Head of caudate nucleus (tissue), 42 donors: ENCODE measurements around the gene TICAM1.
"Not testable (repeated sequence)": the region's sequence is repeated elsewhere in the genome, so short reads cannot be mapped to it uniquely, and the experiment has no call there.

Experiments used
- DNase-seq, 42 donors: peaks; one replicate each; pipeline versions ENCODE4 v3.0.0 to v3.0.0-alpha.2; 2020 to 2021; ENCODE audit warnings: mixed read lengths in 7 of 42
- intact Hi-C: fragments of 100-400 bp; cut with DNase I; formaldehyde crosslinking; loops from one replicate; pipeline ENCODE4 v1.15.0; 2022

Gene TICAM1

DNA sequence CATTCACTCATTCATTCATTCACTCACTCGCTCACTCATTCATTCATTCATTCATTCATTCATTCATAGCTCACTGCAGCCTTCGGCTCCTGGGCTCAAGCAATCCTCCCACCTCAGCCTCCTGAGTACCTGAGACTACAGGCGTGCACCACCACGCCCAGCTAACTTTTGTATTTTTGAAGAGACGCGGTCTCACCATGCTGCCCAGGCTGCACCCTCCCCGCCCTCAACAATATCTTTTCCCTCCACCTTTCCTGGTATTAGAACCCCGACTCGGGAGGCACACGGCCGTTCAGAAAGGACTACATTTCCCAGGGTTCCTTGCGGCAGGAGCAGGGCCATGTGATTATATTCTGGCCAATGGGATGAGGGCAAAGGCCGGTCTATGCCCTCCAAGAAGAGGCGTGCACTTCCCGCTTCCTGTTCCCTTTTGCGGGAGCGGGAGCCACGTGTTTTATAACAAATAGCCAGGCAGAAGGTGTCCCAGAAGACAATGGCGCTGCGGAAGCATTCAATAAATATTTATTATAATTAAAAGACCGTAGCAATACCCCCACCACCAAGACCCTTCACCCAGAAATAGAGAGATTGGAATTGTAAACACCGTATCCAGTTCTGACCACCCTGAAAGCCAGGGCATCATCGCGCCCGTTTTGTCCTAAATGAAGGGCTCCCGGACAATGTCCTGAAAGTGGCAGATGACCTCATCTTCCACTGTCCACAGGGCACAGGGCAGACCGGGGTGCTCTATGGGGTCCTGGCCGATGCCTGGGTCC is 15.9 kb downstream of the TICAM1 start:
- peak; percentile 86 to 98 (median 95) for DNase-seq
- intact Hi-C loops, result loop anchor here (5.0 kb wide), 1 partner anchor 97 kb away; no protein-coding TSS in a partner anchor

DNA sequence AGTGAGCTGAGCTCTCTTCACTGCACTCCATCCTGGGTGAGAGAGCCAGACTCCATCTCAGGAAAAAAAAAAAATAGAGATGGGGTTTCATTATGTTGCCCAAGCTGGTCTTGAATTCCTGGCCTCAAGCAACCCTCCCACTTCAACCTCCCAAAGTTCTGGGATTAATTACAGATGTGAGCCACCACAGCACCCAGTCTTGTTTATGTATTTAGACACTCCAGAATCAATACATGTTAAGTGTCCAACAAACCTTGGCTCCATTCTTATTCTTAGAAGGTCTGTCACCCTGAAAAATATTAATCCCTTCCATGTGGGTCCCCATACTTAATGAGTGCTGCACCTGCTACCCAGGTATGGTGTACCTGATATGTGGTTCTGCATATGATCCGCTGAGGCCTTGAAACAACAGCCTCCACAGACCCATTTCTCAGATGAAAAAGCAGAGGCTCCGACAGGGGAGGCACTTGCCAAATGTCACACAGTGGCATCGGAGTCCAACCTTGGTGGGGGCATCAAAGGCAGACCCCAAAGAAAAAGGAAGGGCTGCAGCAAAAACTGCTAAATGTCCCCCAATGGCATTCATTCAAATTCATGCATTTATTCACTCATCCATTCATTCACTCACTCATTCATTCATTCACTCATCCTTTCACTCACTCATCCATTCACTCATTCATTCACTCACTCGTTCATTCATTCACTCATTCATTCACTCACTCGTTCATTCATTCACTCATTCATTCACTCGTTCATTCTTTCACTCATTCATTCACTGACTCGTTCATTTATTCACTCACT is 16.7 kb downstream of the TICAM1 start:
- intact Hi-C loops, result loop anchor here (5.0 kb wide), 2 partner anchors 97 to 212 kb away; no protein-coding TSS in a partner anchor
- no peak for DNase-seq

DNA sequence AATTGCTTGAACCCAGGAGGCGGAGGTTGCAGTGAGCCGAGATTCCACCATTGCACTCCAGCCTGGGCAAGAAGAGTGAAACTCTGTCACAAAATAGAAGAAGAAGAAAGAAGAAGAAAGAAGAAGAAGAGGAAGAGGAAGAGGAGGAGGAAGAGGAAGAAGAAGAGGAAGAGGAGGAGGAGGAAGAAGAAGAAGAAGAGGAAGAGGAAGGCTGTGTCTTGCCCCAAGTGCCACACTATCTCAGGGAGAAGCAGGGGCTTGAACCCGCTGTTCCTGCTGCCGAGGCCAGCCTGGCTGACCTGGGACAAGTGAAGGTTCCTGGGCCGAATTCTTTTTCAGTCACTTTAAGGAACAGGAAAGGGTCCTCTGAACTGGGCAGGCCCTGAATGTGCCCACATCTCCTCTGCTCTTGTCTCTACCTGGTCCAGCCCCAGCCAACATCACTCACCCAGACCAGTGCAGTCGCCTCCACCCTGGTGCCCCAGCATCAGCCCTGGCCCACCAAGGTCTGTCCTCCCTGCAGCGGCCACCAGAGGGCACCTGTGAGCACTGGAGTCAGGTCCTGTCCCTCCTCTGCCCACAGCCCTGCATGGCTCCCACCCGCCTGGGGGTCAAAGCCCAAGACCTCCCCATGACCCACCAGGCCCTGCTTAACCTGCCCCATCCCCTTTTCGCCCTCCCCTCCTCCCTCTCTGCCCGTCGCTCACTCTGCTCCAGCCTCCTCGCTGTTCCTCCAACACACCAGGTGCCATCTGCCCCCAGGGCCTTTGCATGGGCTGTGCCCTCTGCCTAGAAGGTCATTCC is 20.0 kb downstream of the TICAM1 start:
- intact Hi-C loops, result loop anchor here (5.0 kb wide), 1 partner anchor 216 kb away; no protein-coding TSS in a partner anchor
- peak; percentile 32 to 93 (median 80) for DNase-seq

DNA sequence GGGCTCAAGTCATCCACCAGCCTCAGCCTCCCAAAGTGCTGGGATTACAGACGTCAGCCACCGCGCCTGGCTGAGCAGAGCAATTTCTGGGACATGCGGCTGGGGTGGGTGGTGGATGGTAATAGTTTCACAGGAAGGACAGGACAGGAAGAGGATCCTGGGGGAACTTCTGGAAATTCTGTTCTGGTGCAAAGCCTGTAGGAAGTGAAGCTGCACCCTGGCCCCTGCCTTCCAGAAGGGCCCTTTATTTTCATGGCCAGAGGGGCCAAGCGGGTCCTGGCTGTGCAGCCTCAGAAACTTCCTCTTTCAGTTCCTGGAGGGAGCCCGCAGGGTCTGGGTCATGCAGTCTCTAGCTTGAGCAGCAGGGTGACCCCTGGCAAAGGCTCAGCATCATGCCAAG is 24.3 kb downstream of the TICAM1 start:
- intact Hi-C loops, result no loop called here
- peak in 31 of 42 donors; percentile 35 to 76 (median 54) for DNase-seq

DNA sequence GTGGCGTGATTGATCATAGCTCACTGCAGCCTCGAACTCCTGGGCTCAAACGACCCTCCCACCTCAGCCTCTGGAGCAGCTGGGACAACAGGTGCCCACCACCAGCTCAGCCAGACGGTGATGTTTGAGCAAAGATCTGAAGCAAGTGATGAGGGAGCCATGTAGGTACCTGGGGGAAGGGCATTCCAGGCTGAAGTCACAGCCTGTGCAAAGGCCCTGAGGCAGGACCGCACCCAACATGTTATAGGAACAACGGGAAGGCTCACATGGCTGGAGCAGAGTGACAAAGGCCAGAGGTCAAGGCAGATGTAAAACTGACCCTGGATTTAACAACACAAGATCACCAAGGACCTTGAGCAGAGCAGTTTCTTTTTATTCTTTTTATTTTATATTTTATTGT is 25.1 kb downstream of the TICAM1 start:
- intact Hi-C loops, result no loop called here
- DNase-seq, result no peak

DNA sequence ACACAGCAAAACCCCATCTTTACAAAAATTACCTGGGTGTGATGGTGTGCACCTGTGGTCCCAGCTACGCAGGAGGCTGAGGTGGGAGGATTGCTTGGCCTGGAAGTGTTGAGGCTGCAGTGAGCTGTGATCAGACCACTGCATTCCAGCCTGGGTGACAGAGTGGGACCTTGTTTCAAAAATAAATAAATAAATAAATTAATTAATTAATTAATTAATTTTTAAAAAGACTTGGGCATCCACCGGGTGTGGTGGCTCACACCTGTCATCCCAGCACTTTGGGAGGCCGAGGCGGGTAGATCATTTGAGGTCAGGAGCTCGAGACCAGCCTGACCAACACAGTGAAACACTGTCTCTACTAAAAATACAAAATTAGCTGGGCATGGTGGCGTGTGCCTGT is 26.4 kb downstream of the TICAM1 start:
- intact Hi-C loops, result not testable (repeated sequence)

DNA sequence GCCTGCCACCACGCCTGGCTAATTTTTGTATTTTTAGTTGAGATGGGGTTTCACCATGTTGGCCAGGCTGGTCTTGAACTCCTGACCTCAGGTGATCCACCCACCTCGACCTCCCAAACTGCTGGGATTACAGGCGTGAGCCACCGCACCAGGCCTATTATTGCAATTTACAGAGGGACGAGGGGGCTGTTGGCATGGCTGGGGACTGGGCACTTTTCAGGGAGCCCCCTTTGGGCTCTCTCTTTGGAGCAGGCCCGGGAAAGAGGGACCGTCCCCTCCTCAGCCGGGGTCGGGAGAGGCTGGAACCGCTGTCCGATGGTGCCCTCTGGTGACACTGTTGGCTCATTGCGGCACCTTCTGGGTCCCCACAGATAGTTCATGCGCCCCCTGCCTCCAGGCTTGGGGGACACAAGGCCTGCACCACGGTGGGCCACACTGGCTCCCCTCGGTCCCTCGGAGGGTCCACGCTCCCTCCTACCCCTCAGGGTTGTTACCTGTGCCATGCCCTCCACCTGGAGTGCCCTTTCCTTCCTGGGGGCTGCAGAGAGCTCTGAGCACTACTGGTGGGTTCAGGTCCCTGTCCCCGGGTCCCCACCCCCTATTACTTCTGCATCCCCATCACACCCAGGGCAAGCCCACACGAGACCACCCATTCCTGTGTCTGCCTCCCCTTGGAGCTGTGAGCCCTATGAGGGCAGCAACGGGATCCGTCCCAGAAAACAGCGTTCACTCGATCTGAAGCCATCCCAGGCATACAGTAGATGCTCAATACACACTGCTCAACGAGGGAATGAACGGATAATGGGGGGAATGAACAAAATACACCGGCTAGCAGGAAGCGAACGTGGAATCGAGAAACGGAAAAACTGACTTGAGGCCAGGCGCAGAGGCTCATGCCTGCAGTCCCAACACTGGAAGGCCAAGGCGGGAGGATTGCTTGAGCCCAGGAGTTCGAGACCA is 27.5 kb downstream of the TICAM1 start:
- DNase-seq, result peak in 39 of 42 donors; percentile 43 to 82 (median 65)

More for the DNA sequence above, 26.4 kb downstream of the TICAM1 start:
- not testable (repeated sequence) for DNase-seq

DNA sequence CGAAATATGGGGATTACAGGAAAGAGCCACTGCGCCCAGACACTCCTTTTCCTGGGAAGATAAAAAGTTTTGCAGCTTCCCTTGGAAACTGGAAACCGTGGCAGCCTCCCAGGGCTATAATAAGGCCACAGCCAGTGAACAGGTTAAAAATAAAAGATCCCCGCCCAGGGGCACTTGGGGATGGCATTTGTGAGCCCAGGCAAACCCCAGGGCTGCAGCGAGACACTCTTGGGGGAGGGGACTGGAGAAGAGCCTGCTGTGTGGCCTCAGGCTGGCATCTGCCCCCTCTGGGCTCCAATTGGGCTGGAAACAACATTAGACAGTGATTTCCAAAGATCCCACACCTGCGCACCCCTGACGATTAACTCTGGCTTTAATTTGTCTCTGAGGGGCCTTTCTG is 28.8 kb downstream of the TICAM1 start:
- no peak for DNase-seq
- intact Hi-C loops, result no loop called here

More for the DNA sequence above, 27.5 kb downstream of the TICAM1 start:
- intact Hi-C loops, result no loop called here

DNA sequence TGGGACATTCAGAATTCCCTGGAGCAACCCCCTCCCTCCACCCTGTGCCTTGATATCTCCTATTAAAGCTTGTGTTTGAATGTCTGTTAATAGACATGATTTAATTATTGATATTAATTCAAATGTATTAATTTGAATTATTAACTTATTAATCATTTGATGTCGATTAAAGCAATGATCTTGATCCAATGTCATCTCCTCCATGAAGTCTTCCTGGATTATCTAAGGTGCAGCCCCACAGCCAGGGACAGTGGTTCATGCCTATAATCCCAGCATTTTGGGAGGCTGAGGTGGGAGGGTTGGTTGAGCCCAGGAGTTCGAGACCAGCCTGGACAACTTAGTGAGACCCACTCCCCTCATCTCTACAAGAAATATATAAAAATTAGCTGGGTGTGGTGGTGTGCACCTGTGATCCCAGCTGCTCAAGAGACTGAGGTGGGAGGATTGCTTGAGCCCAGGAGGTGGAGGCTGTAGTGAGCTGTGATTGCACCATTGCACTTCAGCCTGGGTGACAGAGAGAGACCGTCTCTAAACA is 30.4 kb downstream of the TICAM1 start:
- intact Hi-C loops, result no loop called here
- DNase-seq, result no peak

DNA sequence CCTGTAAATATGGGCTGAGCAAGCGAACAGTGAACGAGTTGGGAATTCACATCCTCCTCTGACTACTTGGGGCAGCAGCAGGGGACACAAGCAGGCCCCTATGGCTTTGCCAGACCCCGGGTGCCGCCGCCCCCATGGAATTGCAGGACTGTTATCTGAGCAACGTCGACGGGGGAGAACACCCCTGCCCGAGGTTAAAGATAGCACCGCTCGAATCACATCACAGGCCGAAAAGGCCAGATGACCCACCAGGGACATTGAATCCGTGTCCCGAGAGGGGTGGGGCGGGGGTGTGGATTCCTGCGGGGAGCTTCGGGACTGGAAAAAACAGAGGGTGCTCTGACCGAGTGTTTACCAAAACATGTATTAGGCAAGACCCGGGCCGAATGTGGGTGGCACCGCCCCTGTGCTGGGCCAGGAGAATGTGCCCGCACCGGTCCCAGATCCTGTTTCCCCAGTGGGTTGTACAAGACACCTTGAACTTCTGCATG is 30.9 kb downstream of the TICAM1 start:
- no peak for DNase-seq
- intact Hi-C loops, result no loop called here

DNA sequence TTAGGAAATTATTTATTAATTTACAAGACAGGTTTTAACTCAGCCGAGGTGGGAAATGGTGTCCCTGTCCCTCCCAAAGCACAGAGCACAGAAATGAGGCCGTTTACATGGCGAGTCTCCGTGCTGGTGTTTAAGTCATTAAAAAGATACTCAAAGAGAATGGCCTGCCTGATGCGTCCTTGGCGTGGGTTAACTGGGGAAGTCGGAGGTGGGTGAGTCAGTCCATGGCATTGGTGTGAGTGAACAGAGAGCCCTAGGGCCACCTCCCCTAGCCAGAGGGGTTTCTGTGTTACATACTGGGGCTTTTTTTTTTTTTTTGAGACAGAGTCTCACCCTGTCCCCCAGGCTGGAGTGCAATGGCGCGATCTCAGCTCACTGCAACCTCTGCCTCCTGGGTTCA is 36.1 kb downstream of the TICAM1 start:
- intact Hi-C loops, result no loop called here
- DNase-seq, result no peak

DNA sequence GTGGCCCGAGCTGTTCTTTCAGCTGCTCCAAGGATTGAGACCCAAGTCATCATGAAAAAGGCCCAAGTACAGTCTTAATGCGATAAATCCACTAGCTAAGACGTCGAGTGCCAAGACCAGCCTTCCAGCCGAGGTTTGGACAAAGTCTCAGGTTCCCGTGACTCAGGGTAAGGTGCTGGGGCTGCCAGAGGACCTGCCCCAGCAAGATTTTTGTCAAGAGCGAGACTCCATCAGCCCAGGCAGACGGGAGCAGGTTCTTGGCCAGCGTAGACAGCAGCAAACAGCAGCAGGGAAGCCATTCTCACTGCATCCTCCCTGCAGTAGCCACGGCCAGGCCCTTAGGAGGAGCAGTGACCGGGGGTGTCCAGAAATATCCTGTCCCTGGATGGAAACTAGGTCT is 36.5 kb downstream of the TICAM1 start:
- intact Hi-C loops, result no loop called here
- no peak for DNase-seq

DNA sequence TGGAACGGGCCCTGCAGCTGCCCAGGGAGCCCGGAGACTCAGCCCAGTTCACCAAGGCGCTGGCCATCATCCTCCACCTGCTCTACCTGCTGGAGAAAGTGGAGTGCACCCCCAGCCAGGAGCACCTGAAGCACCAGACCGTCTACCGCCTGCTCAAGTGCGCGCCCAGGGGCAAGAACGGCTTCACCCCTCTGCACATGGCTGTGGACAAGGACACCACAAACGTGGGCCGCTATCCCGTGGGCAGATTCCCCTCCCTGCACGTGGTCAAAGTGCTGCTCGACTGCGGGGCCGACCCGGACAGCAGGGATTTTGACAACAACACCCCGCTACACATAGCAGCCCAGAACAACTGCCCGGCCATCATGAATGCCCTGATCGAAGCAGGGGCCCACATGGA is 38.2 kb downstream of the TICAM1 start:
- DNase-seq, intact Hi-C loops: not testable (repeated sequence)

DNA sequence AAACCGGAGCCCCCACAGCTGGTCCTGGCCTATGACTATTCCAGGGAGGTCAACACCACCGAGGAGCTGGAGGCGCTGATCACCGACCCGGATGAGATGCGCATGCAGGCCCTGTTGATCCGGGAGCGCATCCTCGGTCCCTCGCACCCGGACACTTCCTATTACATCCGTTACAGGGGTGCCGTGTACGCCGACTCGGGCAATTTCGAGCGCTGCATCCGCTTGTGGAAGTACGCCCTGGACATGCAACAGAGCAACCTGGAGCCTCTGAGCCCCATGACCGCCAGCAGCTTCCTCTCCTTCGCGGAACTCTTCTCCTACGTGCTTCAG is 38.7 kb downstream of the TICAM1 start:
- intact Hi-C loops, DNase-seq: not testable (repeated sequence)

DNA sequence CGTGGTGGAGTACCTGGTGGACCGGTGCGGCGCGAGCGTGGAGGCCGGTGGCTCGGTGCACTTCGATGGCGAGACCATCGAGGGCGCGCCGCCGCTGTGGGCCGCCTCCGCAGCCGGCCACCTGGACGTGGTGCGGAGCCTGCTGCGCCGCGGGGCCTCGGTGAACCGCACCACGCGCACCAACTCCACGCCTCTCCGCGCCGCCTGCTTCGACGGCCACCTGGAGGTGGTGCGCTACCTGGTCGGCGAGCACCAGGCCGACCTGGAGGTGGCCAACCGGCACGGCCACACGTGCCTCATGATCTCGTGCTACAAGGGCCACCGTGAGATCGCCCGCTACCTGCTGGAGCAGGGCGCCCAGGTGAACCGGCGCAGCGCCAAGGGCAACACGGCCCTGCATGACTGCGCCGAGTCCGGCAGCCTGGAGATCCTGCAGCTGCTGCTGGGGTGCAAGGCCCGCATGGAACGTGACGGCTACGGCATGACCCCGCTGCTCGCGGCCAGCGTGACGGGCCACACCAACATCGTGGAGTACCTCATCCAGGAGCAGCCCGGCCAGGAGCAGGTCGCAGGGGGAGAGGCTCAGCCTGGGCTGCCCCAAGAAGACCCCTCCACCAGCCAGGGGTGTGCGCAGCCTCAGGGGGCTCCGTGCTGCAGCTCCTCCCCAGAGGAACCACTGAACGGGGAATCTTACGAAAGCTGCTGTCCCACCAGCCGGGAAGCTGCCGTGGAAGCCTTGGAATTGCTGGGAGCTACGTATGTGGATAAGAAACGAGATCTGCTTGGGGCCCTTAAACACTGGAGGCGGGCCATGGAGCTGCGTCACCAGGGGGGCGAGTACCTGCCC is 39.3 kb downstream of the TICAM1 start:
- intact Hi-C loops, DNase-seq: not testable (repeated sequence)

DNA sequence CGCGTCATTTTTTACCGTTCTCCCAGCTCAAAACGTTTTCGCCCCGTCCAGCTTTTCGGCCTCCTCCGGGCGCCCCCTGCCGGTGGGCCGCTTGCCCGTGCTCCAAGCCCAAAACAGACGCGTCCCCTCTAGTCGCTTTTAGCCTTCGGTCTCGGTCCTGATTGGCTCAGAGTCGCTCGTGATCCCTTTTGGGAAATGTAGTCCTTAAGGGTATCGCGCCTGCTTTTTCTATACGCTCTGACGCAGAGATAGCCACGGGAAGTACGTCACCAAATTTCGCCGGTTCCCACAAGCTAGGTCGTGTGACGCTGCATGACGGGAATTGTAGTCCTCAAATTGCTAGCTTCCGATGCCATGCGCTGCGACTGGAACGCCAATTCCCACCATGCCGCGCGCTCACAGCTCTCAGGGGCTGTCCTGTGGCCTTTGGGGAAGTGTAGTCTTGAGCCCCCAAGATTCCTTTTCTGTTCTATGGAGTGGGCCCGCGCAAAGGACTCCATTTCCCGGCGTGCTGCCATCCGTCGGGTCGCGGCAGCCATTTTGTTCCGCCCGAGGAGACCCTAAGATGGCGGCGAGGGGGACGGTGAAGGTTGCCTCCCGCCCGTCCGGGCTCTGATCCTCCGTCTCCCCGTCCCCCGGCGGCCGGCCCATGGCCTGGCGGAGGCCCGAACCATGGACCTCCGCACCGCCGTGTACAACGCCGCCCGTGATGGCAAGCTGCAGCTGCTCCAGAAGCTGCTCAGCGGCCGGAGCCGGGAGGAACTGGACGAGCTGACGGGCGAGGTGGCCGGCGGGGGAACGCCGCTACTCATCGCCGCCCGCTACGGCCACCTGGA is 40.1 kb downstream of the TICAM1 start, which contains the start of gene FEM1A:
FEM1A (plus strand) TSS at position 552 of the 836 bp plus-strand sequence; CDS start at position 673, 121 bp downstream.
- peak; percentile 99 to 100 (median 100) for DNase-seq
- intact Hi-C loops, result loop anchor here (2.0 kb wide), 1 partner anchor 67 kb away; no protein-coding TSS in a partner anchor
